HG03469 (cell line): ENCODE measurements around the gene DCDC1.
A peak's percentile ranks its signal among the peaks of the same experiment; 100 is the strongest.
"Not testable (repeated sequence)": the region's sequence is repeated elsewhere in the genome, so short reads cannot be mapped to it uniquely, and the experiment has no call there.

Experiments used
- ATAC-seq: cut with Tn5 transposase; IDR thresholded peaks from one replicate; pipeline ENCODE4 v1.9.1; 2021; ENCODE audit warnings: mild to moderate bottlenecking, moderate library complexity, moderate number of reproducible peaks; ENCODE audit not compliant: unreplicated experiment

The DCDC1 gene

GRCh38 chr11:31000381-31000780 lies 369.2 kb downstream of the DCDC1 start:
- no peak for ATAC-seq

GRCh38 chr11:30992513-30992849 lies 377.1 kb downstream of the DCDC1 start:
- ATAC-seq = no peak

DNA sequence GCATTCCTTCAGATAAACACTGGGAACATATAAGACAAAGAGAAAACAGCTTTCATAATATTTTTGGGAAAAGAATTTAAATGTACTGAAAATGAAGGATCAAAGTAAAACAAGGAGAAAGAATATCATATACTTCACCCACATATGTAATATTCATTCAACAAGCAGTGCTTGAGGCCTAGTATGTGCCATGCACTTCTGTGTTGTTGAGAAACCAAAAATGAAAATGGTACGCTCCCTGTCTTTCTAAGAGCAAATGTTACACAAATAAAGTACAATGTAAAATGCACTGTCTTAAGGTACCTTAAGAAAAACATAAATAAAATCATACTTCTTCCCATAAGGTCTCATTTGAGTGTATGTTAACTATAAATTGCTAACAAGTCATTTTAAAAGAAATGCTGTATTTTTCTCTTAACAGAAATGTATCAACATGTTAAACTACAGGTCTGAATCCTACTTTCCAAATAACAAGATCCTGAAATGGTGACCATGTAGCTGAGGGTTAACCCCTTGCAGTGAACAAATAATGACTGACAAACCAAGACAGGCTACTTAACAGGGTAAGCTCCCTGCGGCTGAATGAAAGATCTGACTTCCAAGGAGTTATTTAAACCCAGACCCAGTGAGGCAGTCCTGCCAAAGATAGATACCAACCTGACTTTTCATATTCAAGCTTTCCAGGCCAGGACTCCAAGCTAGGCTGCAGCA lies 377.6 kb downstream of the DCDC1 start:
- no peak for ATAC-seq

DNA sequence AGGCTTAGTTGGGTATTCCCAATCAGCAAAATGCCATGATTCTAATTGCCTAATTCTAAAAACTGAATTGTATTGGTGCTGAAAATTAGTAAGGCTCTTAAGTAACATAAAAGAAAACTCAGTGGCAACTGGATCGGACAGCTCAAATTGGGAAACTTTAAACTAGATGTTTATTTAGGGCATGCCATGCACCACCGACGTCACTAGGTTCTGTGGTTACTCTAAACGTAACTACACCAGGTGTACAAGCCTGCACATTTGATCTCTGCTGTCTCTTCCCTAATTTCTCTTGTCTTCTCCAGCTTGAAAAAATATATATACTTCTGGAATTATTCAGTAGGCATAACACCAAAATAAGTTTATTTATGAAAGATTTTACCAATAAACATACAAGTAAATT lies 378.2 kb downstream of the DCDC1 start:
- no peak for ATAC-seq

DNA sequence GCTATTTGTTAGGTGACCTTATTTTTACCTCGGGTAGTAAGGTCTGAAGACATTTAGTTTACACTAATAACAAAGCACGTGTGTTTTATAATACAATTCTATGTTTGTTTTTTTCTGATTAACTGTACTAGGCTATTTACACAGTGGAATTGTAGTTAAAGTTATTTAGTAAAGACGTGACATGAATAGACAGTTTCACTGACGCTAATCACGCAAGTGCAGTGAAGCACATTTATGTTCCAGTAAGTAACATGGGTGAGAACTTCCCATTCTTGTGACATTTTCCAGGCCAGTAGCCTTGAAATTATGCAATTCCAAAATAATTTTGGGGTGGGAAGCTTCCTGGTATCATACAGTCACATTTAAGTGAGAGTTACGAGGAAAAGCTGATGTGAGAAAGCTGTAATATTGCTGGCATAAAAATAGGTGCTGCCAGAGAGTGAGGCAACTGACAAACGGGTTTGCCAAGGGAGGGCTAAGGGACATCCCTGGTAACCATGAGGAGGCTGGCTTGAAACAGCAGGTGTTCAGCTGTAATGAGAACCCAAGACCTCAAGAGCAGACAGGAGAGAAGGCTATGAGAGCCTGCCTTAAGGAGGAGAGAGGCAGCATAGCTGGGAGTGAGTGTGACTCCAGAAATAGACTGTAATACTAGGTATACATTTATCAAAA lies 378.8 kb downstream of the DCDC1 start:
- no peak for ATAC-seq

- no peak for ATAC-seq
Measured at GRCh38 chr11:30987819-30988218, 381.7 kb downstream of the DCDC1 start.

DNA sequence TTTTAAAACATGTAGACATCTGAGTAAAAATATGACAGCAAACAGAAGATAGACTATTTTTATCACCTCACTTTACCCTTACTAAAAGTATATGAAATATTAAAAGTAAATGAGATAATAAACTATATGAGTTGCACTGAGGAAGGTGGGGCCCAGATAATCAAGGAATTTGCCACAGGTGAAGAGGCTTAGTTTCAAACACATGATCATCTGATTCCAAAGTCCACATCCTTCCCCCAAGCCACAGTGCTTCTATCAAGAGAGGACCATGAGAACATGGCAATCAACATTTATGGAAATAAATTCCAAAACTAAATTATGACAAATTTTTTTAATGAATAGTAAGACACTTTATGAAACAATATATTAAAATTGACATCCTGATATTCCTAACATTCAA lies 384.0 kb downstream of the DCDC1 start:
- no peak for ATAC-seq

DNA sequence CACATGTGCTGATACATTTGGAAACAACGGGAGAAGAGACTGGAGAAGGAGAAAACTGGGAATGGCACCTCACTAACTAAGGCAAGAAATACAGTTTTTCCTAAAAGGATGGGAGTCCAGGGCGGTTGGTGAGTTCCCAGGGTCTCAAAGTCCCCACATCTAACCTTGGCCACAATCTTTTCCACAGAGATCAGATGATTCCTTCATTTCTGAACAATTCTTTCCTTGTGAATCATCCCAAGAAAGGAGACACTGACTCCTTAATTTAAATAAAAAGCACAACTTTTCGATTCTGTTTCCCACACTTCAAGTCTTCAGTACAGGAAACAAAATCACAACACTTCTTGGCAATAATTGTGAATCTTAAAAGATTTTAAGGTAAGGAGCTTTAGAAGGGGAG lies 384.7 kb downstream of the DCDC1 start:
- no peak for ATAC-seq

DNA sequence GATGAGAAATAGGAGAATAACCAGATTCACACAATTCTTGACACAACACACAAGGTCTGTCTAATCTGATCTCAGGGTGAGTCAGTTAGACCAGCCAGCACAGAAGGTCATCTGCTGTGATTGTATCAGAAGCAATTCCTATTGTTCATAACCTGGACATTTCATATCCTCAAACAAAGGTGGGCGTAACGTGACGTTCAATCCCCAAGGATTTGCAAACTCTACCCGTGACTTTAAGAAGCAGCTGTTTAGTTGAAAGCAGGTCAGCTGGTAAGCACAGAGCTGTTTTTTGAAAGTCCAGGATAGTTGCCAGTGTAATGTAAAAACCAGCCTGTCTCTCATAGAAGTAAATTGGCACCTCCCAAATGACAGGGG lies 385.1 kb downstream of the DCDC1 start:
- ATAC-seq = no peak

DNA sequence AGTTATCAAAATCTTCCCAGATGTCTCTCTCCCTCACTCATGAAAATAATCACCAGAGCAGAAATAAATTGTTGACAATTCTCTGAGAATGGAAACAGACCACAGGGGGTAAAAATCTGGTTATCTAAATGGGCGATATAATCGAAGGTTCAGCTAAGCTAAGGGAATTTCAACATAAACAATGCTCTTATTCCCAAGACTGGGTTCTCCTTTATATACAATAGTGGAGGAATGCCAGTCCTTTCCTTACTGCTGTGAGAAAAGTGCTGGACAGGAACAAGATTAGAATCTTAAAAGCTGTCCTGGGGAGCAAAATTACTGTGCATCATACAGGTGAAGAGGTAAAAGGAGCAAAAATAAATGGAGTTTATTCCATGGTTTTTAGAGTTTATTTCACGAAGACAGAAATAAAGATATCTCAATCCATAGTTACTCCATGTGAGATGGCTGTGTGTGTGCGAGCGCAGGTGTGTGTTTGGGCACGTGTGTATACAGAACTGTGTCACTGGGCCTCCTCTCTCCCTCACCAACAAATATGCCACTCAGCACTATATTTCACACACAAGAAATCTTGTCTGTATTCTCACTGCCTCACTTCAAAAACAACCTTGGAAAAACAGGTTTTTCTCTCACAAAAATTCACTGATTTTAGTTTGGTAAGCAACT lies 385.6 kb downstream of the DCDC1 start:
- ATAC-seq = no peak

DNA sequence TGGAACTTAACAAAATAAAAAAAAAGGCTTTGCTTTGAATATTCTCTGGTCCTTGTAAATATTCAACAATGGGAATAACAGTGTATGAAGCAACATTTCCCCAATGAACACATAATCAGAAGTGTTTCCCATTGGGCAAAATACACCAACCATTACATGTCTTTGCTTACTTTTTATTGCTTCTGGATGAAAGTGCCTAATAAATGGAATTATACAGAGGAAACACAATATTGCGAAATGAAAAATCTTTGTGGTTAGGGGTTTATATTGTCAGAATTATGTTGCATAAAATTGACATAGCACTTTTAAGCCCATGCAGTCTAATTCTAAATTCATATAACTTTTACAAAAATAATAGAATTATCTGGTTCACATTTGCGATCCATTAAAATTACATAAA lies 386.4 kb downstream of the DCDC1 start:
- ATAC-seq = no peak

DNA sequence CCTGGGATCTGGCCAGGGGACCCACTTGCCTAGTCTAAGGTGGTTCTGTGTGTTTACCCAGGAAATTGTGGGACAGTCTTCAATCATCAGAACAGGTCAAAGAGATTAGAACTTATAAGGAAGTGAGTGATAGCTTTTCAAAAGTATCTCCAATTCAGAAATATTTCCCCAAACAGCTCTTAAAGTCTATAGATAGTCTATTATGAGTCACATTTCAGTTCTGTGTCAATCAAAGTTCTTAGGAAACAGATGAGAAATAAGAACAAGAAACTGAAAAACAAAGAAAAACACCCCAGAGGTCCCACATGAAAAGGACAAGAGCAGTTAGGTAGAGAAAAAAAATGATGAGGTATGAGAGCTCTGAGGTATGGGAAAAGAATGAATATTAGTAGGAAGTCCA lies 402.0 kb downstream of the DCDC1 start:
- no peak for ATAC-seq

DNA sequence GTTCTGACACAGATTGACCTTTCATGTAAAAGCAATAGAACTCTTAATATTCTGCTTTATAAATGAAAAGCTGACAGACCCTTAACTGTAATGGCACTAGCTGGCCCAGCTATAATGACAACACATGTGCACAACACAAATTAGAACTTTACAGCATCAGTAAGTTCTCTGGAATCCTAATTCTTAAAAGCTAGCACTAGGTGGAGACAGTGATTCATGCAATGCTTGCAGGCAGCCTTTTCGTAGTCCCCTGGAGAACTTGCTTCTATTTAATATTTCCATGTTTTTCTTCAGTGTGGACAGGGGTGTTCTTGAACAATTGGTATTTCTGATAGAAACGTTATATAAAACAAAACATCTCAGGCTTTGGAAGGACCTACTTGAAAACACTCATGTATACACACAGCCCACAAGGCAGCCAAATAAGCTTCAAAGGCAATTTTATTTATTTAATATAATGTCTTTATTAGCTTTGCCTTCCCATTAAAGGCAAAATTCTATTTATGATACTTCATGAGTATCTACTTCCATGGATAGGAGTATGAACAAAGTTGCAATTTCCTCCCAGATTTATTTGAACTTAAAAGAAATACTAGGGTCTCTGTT lies 409.0 kb downstream of the DCDC1 start:
- peak; percentile 49 for ATAC-seq

DNA sequence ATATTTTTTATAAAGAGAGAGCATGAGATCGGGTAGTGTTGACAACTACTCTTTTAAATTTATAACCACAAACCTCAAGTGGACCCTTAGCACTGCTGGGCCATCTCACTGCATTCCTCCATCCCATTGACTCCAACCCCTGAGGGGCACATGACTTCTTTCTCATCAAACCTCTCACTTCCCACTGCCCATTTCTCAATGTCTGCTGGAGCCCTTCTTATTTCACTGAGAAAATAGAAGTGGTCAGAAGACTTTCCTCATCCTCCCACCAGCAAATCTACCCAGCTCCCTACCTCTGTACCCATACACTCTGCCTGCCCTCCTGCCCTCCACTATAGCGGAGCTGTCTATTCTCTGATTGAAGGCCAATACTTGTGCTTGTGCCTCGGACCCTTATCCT lies 412.8 kb downstream of the DCDC1 start:
- no peak for ATAC-seq

- ATAC-seq = no peak
Measured at GRCh38 chr11:30949838-30950237, 419.7 kb downstream of the DCDC1 start.

DNA sequence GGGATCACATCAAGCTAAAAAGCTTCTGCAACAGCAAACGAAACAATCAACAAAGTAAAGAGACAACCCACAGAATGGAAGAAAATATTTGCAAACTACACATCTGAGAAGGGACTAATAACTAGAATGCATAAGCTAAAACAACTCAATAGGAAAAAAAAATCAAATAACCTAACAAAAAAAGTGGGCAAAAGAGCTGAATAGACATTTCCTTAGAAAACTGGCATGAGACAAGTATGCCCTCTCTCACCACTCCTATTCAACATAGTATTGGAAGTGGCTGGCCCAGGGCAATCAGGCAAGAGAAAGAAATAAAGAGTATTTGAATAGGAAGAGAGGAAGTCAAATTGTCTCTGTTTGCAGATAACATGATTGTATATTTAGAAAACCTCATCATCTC lies 421.8 kb downstream of the DCDC1 start:
- ATAC-seq = not testable (repeated sequence)

- ATAC-seq = no peak
Measured at GRCh38 chr11:30938810-30939209, 430.7 kb downstream of the DCDC1 start.

- ATAC-seq = no peak
Measured at GRCh38 chr11:30938171-30938570, 431.4 kb downstream of the DCDC1 start.

- ATAC-seq = no peak
Measured at GRCh38 chr11:30936491-30936890, 433.0 kb downstream of the DCDC1 start.

DNA sequence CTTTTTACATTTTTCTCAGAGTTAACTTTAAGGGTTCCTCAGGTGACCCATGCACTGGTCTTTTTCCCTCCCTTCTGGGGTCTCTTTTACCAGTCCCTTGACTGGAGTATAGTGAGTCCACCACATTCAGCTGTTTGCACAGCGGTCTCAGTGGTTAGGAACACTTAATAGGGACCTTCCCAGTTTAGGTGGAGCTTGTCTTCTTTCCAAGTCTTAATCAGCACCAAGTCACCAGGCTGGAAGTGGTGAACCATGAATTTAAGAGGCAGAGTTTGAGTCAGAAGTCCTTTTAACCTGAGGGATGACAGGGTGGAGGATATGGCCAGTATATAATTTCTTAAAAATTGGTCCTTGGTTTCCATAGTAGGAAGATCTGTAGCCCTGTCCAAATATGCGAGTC lies 433.7 kb downstream of the DCDC1 start:
- no peak for ATAC-seq

DNA sequence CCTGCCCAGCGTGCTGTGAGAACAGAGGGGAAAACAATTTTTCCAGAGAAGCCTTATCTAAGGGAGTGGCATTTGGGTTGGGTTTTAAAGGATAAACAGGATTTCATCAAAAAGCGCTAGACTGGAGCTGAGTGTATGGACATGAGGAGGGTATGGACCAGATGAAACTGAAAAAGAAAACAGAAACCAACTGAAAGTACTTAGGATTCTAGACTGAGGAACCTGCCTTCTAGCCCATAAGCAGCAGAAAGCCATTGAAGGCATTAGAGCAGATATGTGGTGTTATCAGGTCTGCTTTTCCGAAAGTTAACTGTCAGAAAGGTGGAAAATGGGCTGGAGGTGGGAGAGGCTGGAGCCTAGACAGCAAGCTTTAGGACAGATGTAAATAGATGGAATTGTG lies 443.4 kb downstream of the DCDC1 start:
- no peak for ATAC-seq

- no peak for ATAC-seq
Measured at GRCh38 chr11:30921811-30922210, 447.7 kb downstream of the DCDC1 start.
